ENCODE results near the gene CNTNAP2. TPM values are rescaled to one million over a fixed set of nuclear protein-coding genes. Genes with fewer than 3 reads are reported as not detected.

Gene CNTNAP2
- total and polyA plus RNA-seq, 9 of the 15 experiments (the other 6 are each of a cell fraction or from before 2014, with no cell fraction given), result 0.04 to 0.62 (median 0.09) TPM; not detected in 4

GRCh38 chr7:147896121-147896520 is 1779.5 kb downstream of the CNTNAP2 start (continued):
- TF ChIP-seq ZBTB1 (CRISPR knock-in tag; IDR thresholded peaks at IDR 0.05; ENCODE audit: borderline replicate concordance, low read depth), result no peak
- no peak for TF ChIP-seq BRCA1 (IDR thresholded peaks at IDR 0.05)
- TF ChIP-seq BRCA1 (CRISPR knock-in tag; IDR thresholded peaks at IDR 0.05), result no peak
- no peak for TF ChIP-seq CBFB (CRISPR knock-in tag; IDR thresholded peaks at IDR 0.05)
- no peak for TF ChIP-seq TCF7 (IDR thresholded peaks at IDR 0.05; ENCODE audit: borderline replicate concordance)
- TF ChIP-seq CREB1 (IDR thresholded peaks at IDR 0.05), result no peak
- no peak for TF ChIP-seq CREB1 (CRISPR knock-in tag; IDR thresholded peaks at IDR 0.05)
- TF ChIP-seq RBM39 (optimal IDR thresholded peaks at IDR 0.05; ENCODE audit: low read depth, low read length), result no peak

- POLR2A ChIA-PET, result no interaction called here
- BruUV-seq (replicated peaks), result no TSS peak
- 7% methylated on average over 13 of the region's 13 CpGs for WGBS (ENCODE audit: insufficient coverage, low coverage, missing lambda C conversion rate)
- TF ChIP-seq ZNF124 (CRISPR knock-in tag; IDR thresholded peaks at IDR 0.05) (no peak), MLLT1 (IDR thresholded peaks at IDR 0.05) (no peak), NBN (IDR thresholded peaks at IDR 0.05; ENCODE audit: low read depth) (no peak), HNRNPLL (IDR thresholded peaks at IDR 0.05; ENCODE audit: low read depth, low read length, poor library complexity, severe bottlenecking) (no peak), ZNF277 (CRISPR knock-in tag; IDR thresholded peaks at IDR 0.05; ENCODE audit: borderline replicate concordance) (no peak), NFXL1 (CRISPR knock-in tag; IDR thresholded peaks at IDR 0.05) (no peak), ZNF785 (CRISPR knock-in tag; IDR thresholded peaks at IDR 0.05) (no peak), RBM22 (IDR thresholded peaks at IDR 0.05; ENCODE audit: low read depth, low read length, poor library complexity, severe bottlenecking) (no peak), ZNF174 (CRISPR knock-in tag; IDR thresholded peaks at IDR 0.05) (no peak), KDM1A (IDR thresholded peaks at IDR 0.05) (no peak), CREM (IDR thresholded peaks at IDR 0.05; ENCODE audit: low read depth) (no peak), ZNF384 (IDR thresholded peaks at IDR 0.05; ENCODE audit: low read depth, low read length) (no peak), ZNF655 (CRISPR knock-in tag; IDR thresholded peaks at IDR 0.05) (no peak)
Measured at GRCh38 chr7:147903536-147904218, 1787.1 kb downstream of the CNTNAP2 start.

More at GRCh38 chr7:147903536-147904218, 1787.1 kb downstream of the CNTNAP2 start:
- Histone ChIP-seq H3K4me3 (no peak overlapping the region), H3K4me2 (ENCODE audit: insufficient read depth, low read length) (no peak overlapping the region), H3K36me3 (ENCODE audit: control insufficient read depth, insufficient read depth, low read length) (no peaks in the 10 kb centered on the region), H3K27ac (ENCODE audit: extremely low read depth, low read depth, low read length) (no peak overlapping the region), H2AFZ (ENCODE audit: low read depth, low read length) (no peak overlapping the region), H4K20me1 (replicated peaks; ENCODE audit: control insufficient read depth, insufficient read depth, low read length) (no peaks in the 10 kb centered on the region), H3K9ac (ENCODE audit: insufficient read depth in 1 of 2, low read depth in 2 of 2, low read length in 2 of 2) (no peak overlapping the region), H3K4me1 (replicated peaks in 1 of 2; ENCODE audit: control insufficient read depth in 2 of 2, insufficient read depth in 2 of 2, low read length in 2 of 2) (no peaks in the 10 kb centered on the region), H3K9me3 (replicated peaks; ENCODE audit: control insufficient read depth, insufficient read depth, low read depth, low read length) (no peaks in the 10 kb centered on the region; the same call in 1 of the 2 replicates), H3K9me1 (ENCODE audit: control insufficient read depth, insufficient read depth, low read length) (no peaks in the 10 kb centered on the region), H3K79me2 (ENCODE audit: control insufficient read depth, insufficient read depth, low read length) (no peaks in the 10 kb centered on the region), H3K27me3 (ENCODE audit: control insufficient read depth in 2 of 2, insufficient read depth in 2 of 2, low read length in 2 of 2) (no peaks in the 10 kb centered on the region)
- CTCF ChIA-PET (ENCODE audit: low intra/inter-chr PET ratio), result no interaction called here
- DNase-seq (ENCODE audit: extremely low read depth in 1 of 4, low spot score in 3 of 4) (no peak), ATAC-seq (no peak), FAIRE-seq (no peak)
- intact Hi-C loops (cut with micrococcal nuclease) (no loop called here), in situ Hi-C loops (cut with MboI) (no loop called here)
